ENCODE measurements around the gene DLX1. TPM values are rescaled to one million over a fixed set of nuclear protein-coding genes. Genes with fewer than 3 reads are reported as not detected.
"Not testable (repeated sequence)": the region's sequence is repeated elsewhere in the genome, so short reads cannot be mapped to it uniquely, and the experiment has no call there.

DLX1 gene
- total RNA-seq, 2 donors from 2014 or later = not detected

DNA sequence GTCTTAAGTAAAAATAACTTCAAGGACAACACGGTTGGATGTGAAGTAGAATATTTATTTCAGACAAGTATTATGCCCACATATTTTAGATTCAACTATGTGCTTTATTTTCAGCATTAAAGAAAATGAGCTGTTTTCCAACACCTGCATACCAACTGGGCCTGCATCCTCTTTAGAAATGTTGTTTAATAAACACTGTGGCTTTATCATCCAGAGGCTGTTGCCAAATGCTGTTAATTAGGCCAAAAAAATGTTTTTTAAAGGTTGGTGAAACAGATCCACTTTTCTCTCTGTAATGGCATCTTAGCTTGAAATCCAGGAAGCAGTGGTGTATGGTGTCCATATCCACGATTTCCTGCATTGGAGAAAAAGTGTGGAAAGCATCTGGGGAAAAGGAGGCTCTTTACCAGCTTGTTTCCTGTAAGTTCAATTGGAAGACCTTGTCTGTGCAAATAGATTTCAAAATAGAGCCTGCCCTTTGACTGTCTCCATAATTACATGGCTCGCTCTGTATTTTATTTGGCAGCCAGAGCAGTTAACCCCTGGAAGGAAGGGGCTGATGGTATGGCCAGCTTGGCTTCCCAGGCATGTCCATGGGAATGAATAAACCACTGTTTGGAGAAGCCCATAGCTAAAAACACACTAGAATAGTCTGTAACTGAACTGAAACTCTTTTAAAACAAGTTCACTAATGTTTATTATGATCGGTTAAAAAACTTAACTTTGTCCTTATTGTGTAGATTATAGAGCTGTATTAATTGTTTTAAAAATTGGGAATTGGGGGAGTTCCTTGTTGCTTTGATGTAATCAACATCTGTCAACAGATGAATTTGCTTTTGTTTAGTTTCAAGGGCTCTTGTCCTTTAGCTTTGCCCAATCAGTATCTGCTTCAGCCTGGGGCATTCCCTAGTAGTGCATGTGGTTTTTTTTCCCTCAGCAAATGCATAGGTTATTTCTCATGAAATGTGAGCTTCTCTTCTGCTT is 33.0 kb upstream of the DLX1 start:
- Mint-ChIP-seq H3K36me3 (ENCODE audit: low read depth) (no peaks in the 10 kb centered on the region), H3K27me3 (no peaks in the 10 kb centered on the region), H3K4me3 (no peak overlapping the region), H3K9me3 (no peaks in the 10 kb centered on the region), H3K27ac (no peak overlapping the region), H3K4me1 (no peaks in the 10 kb centered on the region)
- ATAC-seq (replicated peaks) = no peak

DNA sequence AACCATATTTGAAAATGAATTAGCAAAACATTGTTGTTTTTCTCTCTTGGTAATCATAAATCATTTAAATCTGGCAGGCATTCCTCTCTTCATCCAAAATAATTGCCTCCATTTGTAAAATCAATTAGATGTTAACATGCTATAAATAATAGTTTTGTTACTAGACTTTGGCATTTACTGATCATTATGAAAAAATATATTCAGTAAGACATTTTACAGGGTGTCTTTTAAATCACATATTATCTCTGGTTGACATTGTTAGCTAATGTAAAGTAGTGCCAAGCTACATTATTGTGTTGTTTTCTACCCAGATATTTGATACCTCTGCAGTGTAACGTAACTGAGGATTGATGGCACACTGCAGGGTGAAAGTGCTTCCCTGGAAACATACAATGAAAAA is 31.8 kb upstream of the DLX1 start:
- H3K9me3 Mint-ChIP-seq = no peaks in the 10 kb centered on the region
- no peak overlapping the region for H3K4me3 Mint-ChIP-seq

DNA sequence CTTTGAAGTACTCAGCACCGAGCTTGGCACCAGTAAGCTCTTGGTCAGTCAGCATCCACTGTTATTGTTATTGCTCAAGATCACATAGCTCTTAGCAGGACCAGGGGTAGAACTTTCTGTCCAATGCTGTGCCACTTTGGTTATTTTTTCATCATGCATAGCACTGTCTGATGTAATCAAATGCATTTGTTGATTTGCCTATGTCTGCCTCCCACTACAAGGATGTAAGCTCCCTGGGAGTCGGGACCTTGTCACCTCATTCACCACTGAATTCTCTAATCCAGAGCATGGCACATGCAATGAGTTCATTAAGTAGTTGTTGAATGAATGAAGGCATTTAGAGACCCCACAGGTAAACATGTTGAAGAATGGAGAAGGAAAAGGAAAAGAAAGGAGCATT is 29.0 kb upstream of the DLX1 start:
- no peak for ATAC-seq (replicated peaks)
- no peak overlapping the region for H3K27ac Mint-ChIP-seq
- no peaks in the 10 kb centered on the region for H3K4me1 Mint-ChIP-seq
- H3K27me3 Mint-ChIP-seq = no peaks in the 10 kb centered on the region
- H3K9me3 Mint-ChIP-seq = no peaks in the 10 kb centered on the region
- no peak overlapping the region for H3K4me3 Mint-ChIP-seq
- no peaks in the 10 kb centered on the region for H3K36me3 Mint-ChIP-seq (ENCODE audit: low read depth)

More for the DNA sequence above, 31.8 kb upstream of the DLX1 start:
- H3K27ac Mint-ChIP-seq = no peak overlapping the region
- H3K36me3 Mint-ChIP-seq (ENCODE audit: low read depth) = no peaks in the 10 kb centered on the region
- ATAC-seq (replicated peaks) = no peak
- no peaks in the 10 kb centered on the region for H3K4me1 Mint-ChIP-seq
- H3K27me3 Mint-ChIP-seq = no peaks in the 10 kb centered on the region

DNA sequence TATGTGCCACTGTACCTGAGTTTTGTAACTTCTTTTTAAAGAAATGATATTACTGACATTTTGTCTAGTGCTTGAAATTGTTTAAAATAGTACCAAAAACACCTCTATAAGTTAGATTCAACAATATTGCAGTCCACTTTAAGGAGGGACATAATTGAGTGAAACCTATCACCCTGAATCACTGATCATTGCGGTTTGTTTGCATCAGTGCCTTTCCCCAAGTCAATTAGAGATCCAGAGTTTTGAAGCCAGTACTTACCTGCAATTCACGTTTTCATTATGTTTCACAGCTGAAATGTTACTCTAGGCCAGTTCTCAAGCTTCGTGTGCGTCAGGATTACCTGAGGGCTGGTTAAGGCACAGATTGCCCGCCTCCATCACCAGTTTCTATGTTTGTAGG is 26.6 kb upstream of the DLX1 start:
- H3K4me1 Mint-ChIP-seq = no peaks in the 10 kb centered on the region

DNA sequence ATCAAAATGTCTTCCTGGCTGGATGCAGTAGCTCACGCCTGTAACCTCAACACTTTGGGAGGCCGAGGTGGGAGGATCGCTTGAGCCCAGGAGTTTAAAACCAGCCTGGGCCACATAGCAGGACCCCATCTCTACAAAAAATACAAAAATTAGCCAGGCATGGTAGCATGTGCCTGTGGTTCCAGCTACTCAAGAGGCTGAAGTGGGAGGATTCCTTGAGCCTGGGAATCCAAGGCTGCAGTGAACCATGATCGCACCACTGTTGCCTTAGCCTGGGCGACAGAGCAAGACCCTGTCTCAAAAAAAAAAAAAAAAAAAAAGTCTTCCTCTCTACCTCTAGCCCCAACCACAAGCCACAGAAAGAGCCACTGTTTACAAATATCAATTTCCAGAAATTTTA is 25.2 kb upstream of the DLX1 start:
- not testable (repeated sequence) for ATAC-seq (replicated peaks); H3K4me1 Mint-ChIP-seq; H3K4me3 Mint-ChIP-seq; H3K9me3 Mint-ChIP-seq; H3K27ac Mint-ChIP-seq; H3K27me3 Mint-ChIP-seq
- peaks cover 18% of the 10 kb centered on the region for H3K36me3 Mint-ChIP-seq (ENCODE audit: low read depth)

More for the DNA sequence above, 26.6 kb upstream of the DLX1 start:
- Mint-ChIP-seq H3K4me3 (no peak overlapping the region), H3K36me3 (ENCODE audit: low read depth) (peaks cover 12% of the 10 kb centered on the region), H3K27ac (no peak overlapping the region), H3K9me3 (no peaks in the 10 kb centered on the region), H3K27me3 (no peaks in the 10 kb centered on the region)
- no peak for ATAC-seq (replicated peaks)

DNA sequence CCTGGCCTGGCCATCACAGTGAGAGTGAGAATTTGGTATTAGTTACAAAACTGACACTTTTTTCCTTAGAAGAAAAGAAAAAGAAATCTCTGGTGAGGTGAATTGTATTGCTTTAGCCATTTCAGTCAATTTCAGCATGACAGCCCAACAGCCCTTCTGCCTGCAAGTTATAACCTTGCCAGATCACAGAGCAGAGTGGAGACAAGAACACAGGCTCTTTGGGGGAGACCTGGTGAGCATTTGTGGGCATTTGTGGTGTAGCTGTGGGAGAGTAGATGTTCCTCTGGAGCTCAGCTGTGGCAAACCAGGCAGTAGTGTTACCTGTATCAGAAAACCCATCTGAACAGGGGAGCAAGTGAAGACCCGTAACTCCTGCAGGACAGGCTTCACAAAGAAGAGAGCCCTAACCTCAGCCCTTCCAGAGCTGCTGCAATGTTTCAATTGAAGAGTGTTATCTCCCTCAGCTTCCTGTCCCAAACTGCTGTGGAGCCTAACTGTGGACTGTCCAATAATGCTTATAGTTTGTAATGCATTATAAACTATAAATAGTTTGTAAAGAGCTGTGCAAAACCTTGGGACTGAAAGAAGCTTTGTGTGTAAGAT is 22.8 kb upstream of the DLX1 start:
- Mint-ChIP-seq H3K4me3 (no peak overlapping the region), H3K36me3 (ENCODE audit: low read depth) (peaks cover 18% of the 10 kb centered on the region), H3K27ac (no peak overlapping the region), H3K27me3 (no peaks in the 10 kb centered on the region), H3K9me3 (no peaks in the 10 kb centered on the region), H3K4me1 (no peaks in the 10 kb centered on the region)
- ATAC-seq (replicated peaks) = no peak

DNA sequence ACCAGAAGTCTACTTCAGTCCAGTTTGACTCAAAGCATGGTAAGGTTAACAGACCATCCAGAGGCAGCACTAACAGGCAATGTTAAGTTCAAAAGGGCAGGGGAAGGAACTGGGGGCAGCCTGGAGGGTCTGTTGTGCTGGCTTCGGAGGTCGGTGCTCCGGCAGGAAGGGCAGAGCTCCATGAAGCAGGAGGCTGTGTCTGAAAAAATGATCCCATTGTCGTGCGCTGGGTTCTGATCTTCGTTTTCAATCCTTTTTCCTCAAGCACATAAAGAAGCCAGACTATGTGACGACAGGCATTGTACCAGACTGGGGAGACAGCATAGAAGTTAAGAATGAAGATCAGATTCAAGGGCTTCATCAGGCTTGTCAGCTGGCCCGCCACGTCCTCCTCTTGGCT is 21.9 kb upstream of the DLX1 start:
- H3K9me3 Mint-ChIP-seq = no peaks in the 10 kb centered on the region
- H3K4me1 Mint-ChIP-seq = no peaks in the 10 kb centered on the region
- H3K4me3 Mint-ChIP-seq = no peak overlapping the region
- peaks cover 18% of the 10 kb centered on the region for H3K36me3 Mint-ChIP-seq (ENCODE audit: low read depth)
- H3K27ac Mint-ChIP-seq = no peak overlapping the region
- H3K27me3 Mint-ChIP-seq = no peaks in the 10 kb centered on the region
- ATAC-seq (replicated peaks) = no peak

DNA sequence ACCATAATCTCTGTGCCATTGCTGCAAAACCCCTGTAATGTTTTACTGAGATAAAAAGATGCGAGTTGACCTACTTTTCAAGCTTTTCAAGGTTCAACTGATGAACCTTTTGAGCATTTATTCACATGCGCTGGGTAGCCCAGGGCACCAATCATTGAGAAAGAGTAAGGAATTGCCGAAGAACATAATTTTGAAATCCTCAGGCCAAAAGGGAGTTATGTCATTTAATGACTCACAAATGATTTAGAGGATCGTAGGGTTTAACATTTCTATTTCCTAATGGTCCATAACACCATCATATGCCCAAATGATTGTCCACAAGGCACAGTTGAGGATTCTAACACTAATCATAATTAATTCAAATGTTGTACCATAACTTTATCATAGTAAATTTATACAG is 20.2 kb upstream of the DLX1 start:
- Mint-ChIP-seq H3K4me3 (no peak overlapping the region), H3K27ac (no peak overlapping the region), H3K27me3 (no peaks in the 10 kb centered on the region), H3K4me1 (no peaks in the 10 kb centered on the region), H3K36me3 (ENCODE audit: low read depth) (peaks cover 18% of the 10 kb centered on the region), H3K9me3 (no peaks in the 10 kb centered on the region)
- no peak for ATAC-seq (replicated peaks)

DNA sequence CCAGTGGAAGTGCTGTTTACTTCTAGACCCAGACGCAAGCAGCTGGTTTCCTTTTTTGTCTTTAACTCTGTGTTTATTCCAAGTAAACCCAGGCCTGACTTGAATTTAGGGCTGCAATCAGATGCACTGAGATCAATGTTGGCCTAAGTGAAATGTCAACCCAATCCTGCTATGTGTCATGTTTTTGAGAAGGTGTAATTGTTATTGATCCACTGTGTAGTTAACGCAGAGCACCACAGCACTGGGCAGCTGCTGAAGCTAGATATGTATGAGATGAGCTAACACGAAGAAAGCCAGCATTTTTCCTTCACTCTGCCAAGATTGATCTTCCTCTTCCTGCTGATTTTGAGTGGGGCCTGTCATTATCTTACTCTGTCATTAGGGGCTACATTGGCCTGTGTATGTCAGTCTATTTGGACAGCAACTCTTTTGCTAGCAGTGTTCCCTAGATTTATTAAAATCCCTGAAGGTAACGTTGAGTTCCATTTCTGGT is 18.9 kb upstream of the DLX1 start:
- no peak for ATAC-seq (replicated peaks)
- Mint-ChIP-seq H3K36me3 (ENCODE audit: low read depth) (peaks cover 18% of the 10 kb centered on the region), H3K27ac (no peak overlapping the region), H3K4me1 (no peaks in the 10 kb centered on the region), H3K4me3 (no peak overlapping the region), H3K9me3 (no peaks in the 10 kb centered on the region), H3K27me3 (peaks cover 4% of the 10 kb centered on the region)

DNA sequence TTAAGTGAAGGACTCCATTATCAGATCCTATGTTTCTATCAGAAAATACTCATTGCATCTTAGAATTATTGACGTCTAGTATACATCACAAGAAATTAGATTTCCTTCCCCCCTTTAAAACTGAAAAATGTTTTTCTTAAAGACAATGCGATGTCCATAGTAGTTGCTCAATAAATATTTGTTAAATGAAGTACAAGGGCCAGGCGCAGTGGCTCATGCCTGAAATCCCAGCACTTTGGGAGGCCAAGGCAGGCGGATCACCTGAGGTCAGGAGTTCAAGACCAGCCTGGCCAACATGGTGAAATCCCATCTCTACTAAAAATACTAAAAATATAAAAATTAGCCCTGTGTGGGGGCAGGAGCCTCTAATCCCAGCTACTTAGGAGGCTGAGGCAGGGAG is 17.4 kb upstream of the DLX1 start:
- not testable (repeated sequence) for H3K27ac Mint-ChIP-seq; H3K4me1 Mint-ChIP-seq; H3K27me3 Mint-ChIP-seq; H3K9me3 Mint-ChIP-seq; ATAC-seq (replicated peaks); H3K4me3 Mint-ChIP-seq
- H3K36me3 Mint-ChIP-seq (ENCODE audit: low read depth) = peaks cover 18% of the 10 kb centered on the region

DNA sequence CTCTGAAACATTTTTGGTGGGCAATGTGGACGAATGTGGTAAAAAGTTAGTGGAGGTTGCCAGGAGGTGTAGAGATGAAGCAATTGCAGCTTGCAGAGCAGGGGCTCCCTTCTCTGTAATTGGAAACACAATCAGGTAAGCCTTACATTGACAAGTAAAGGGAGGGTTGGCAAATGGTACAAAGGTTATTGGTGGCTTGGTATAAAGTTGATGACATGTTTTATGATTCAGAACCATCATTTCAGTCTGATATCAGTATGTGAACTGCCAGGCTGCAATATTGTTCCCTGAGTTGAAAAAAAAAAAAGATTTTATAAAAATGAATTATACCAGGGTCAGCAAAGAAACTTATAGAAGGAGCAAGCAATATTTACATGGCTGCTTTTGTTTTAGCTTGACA is 14.4 kb upstream of the DLX1 start:
- Mint-ChIP-seq H3K27ac (no peak overlapping the region), H3K4me1 (no peaks in the 10 kb centered on the region), H3K9me3 (no peaks in the 10 kb centered on the region), H3K36me3 (ENCODE audit: low read depth) (peaks cover 11% of the 10 kb centered on the region), H3K27me3 (peaks cover 8% of the 10 kb centered on the region), H3K4me3 (no peak overlapping the region)
- ATAC-seq (replicated peaks) = no peak

DNA sequence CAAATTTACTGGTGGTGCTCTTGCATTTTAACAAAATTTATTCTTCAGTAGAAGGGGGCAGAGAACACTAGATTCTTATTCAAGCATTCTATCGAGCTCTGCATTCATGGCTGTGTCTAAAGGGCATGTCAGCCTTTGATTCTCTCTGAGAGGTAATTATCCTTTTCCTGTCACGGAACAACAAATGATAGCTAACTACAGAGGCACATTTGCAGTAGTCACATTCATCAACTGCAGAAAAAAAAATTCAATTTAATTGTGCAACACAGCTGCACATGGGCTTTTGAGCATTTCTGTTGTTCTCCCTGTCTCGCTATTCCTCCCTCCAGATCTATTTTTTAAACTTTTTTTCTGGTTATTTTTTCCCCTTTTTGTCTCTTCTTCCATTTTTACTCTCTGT is 13.0 kb upstream of the DLX1 start:
- Mint-ChIP-seq H3K27ac (no peak overlapping the region), H3K36me3 (ENCODE audit: low read depth) (peaks cover 11% of the 10 kb centered on the region), H3K4me1 (no peaks in the 10 kb centered on the region), H3K4me3 (no peak overlapping the region), H3K9me3 (no peaks in the 10 kb centered on the region), H3K27me3 (peaks cover 8% of the 10 kb centered on the region)
- no peak for ATAC-seq (replicated peaks)

DNA sequence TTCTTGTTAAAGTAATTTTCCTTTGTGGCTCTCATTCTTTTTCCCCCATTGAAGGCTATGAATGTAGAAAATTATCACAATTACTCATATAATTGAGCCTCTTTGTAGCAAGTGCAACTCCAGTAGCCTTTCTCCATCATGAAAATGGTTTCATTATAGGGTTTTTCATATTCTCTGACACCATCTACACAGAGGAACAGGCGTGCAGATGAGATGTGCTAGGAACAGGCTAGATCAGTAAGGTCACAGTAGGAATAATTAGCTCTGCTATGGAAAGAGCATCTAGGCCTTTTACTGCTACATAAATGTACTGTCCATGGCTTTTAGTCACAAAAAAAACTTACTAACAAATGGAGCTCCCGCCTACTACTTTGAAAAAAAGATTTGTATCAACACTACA is 12.6 kb upstream of the DLX1 start:
- H3K27ac Mint-ChIP-seq = no peak overlapping the region
- H3K4me3 Mint-ChIP-seq = no peak overlapping the region
- H3K4me1 Mint-ChIP-seq = no peaks in the 10 kb centered on the region
- ATAC-seq (replicated peaks) = no peak
- H3K27me3 Mint-ChIP-seq = peaks cover 8% of the 10 kb centered on the region
- H3K36me3 Mint-ChIP-seq (ENCODE audit: low read depth) = peaks cover 11% of the 10 kb centered on the region
- H3K9me3 Mint-ChIP-seq = no peaks in the 10 kb centered on the region

DNA sequence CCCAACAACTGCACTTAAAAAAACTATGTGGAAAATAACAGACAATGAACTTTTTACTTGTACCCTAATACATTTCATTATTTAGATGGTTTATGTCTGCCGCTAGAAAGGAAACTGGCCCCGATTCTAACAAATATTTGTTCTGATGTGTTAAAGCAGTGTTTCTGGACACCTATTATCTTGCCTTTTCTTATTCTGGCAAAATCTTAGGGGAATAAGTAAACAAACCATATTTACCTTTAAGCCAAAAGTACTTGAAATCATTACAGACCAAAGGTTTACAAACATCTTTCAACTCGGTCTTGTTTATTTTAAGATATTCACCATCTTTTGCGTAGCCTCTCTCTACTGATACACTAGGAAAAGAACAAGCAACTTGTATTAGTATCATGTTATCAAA is 11.8 kb upstream of the DLX1 start:
- no peaks in the 10 kb centered on the region for H3K9me3 Mint-ChIP-seq
- peaks cover 11% of the 10 kb centered on the region for H3K36me3 Mint-ChIP-seq (ENCODE audit: low read depth)
- H3K4me1 Mint-ChIP-seq = no peaks in the 10 kb centered on the region
- peaks cover 8% of the 10 kb centered on the region for H3K27me3 Mint-ChIP-seq
- H3K27ac Mint-ChIP-seq = no peak overlapping the region
- no peak for ATAC-seq (replicated peaks)
- no peak overlapping the region for H3K4me3 Mint-ChIP-seq

DNA sequence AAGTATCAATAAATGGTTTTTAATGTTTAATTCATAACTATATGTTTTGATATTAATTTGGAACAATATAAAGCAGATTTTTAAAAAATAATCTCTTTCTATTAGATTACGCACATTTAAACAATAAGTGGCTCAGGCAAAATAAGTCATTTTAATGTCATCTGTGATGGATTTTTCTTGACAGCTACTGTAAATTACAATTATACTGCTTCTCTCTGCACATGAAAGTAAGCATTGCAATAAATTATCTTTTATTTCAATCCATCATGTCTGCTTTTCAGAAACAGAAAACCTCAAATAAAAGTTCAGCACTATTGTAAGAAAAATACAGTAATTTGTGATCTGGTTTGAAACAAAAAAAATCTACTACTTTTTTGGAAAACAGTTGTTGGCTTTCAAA is 11.1 kb upstream of the DLX1 start:
- H3K9me3 Mint-ChIP-seq = no peaks in the 10 kb centered on the region
- H3K4me1 Mint-ChIP-seq = no peaks in the 10 kb centered on the region
- no peak for ATAC-seq (replicated peaks)
- H3K27me3 Mint-ChIP-seq = peaks cover 12% of the 10 kb centered on the region
- H3K36me3 Mint-ChIP-seq (ENCODE audit: low read depth) = peaks cover 11% of the 10 kb centered on the region
- no peak overlapping the region for H3K27ac Mint-ChIP-seq
- no peak overlapping the region for H3K4me3 Mint-ChIP-seq

Data from activated T-helper 17 cell treated with anti-CD3 and anti-CD28 coated beads, Interleukin-2, amount 50 U/mL, for 72 hours (primary cell).